Activated CD8-positive, alpha-beta memory T cell treated with anti-CD3 and anti-CD28 coated beads for 48 hours (primary cell): ENCODE measurements around the gene SMARCAD1.

ENCODE experiments used
- DNase-seq, 3 experiments: peaks; one replicate each; pipeline ENCODE4 v3.0.0-alpha.2; 2020; ENCODE audit warnings: low read depth in 2 of 3, low spot score in 2 of 3

Gene SMARCAD1

GRCh38 chr4:94207469-94208224 is at the start of gene SMARCAD1:
SMARCAD1 (plus strand) TSS chr4:94207865; CDS start chr4:94208395, 530 bp downstream.
- DNase-seq, result peak; percentile 58 to 87 (median 62)

GRCh38 chr4:94158883-94159282 is 48.8 kb upstream of the SMARCAD1 start:
- DNase-seq, result no peak

GRCh38 chr4:94159790-94160189 is 47.9 kb upstream of the SMARCAD1 start:
- no peak for DNase-seq

- DNase-seq, result no peak
These were observed 46.9 kb upstream of the SMARCAD1 start for GRCh38 chr4:94160774-94161173.

GRCh38 chr4:94165256-94165655 is 42.4 kb upstream of the SMARCAD1 start:
- DNase-seq, result no peak

- no peak for DNase-seq
These were observed 39.3 kb upstream of the SMARCAD1 start for GRCh38 chr4:94168321-94168720.

- no peak for DNase-seq
These were observed 37.8 kb upstream of the SMARCAD1 start for GRCh38 chr4:94169803-94170372.

GRCh38 chr4:94171616-94172015 is 36.0 kb upstream of the SMARCAD1 start:
- no peak for DNase-seq

- no peak for DNase-seq
These were observed 32.0 kb upstream of the SMARCAD1 start for GRCh38 chr4:94175553-94176261.

GRCh38 chr4:94177822-94178221 is 29.8 kb upstream of the SMARCAD1 start:
- no peak for DNase-seq

GRCh38 chr4:94181815-94182214 is 25.9 kb upstream of the SMARCAD1 start:
- DNase-seq, result no peak

GRCh38 chr4:94202769-94203168 is 4.9 kb upstream of the SMARCAD1 start:
- no peak for DNase-seq

- DNase-seq, result no peak
These were observed 601 bp downstream of the SMARCAD1 start for GRCh38 chr4:94208266-94208665.

GRCh38 chr4:94208918-94209317 is 1.3 kb downstream of the SMARCAD1 start:
- no peak for DNase-seq

GRCh38 chr4:94211861-94212260 is 4.2 kb downstream of the SMARCAD1 start:
- no peak for DNase-seq

- DNase-seq, result no peak
These were observed 7.1 kb downstream of the SMARCAD1 start for GRCh38 chr4:94214703-94215319.

GRCh38 chr4:94216394-94216793 is 8.7 kb downstream of the SMARCAD1 start:
- no peak for DNase-seq

GRCh38 chr4:94219402-94219801 is 11.7 kb downstream of the SMARCAD1 start:
- DNase-seq, result no peak

GRCh38 chr4:94221916-94222315 is 14.3 kb downstream of the SMARCAD1 start:
- no peak for DNase-seq

- DNase-seq, result no peak
These were observed 17.8 kb downstream of the SMARCAD1 start for GRCh38 chr4:94225449-94225848.

- no peak for DNase-seq
These were observed 19.1 kb downstream of the SMARCAD1 start for GRCh38 chr4:94226763-94227162.
